ENCODE data around the gene NFKBIE. TPM values are rescaled to one million over a fixed set of nuclear protein-coding genes. Genes with fewer than 3 reads are reported as not detected.

The NFKBIE gene
- total RNA-seq, 1 donor from 2014 or later: 17.2 TPM

GRCh38 chr6:44251576-44252524, 13.5 kb downstream of the NFKBIE start:
- TF ChIP-seq POLR2A (IDR thresholded peaks at IDR 0.05): no peak
- TF ChIP-seq CTCF (IDR thresholded peaks at IDR 0.05): no peak
- H3K4me1 ChIP-seq: peaks cover 36% of the 10 kb centered on the region
- no peaks in the 10 kb centered on the region for H3K27me3 ChIP-seq
- H3K4me3 ChIP-seq: no peak overlapping the region
- intact Hi-C loops (cut with DNase I): no loop called here
- no peak overlapping the region for H3K27ac ChIP-seq
- H3K9me3 ChIP-seq: no peaks in the 10 kb centered on the region
- H3K36me3 ChIP-seq: peaks cover 4 to 65% of the 10 kb centered on the region in 2 donors
- no peak for DNase-seq (ENCODE audit: extremely low spot score in 2 of 2)

GRCh38 chr6:44250718-44251123, 14.6 kb downstream of the NFKBIE start:
- H3K9me3 ChIP-seq: no peaks in the 10 kb centered on the region
- H3K4me1 ChIP-seq: peaks cover 28% of the 10 kb centered on the region
- TF ChIP-seq CTCF (IDR thresholded peaks at IDR 0.05): no peak
- TF ChIP-seq POLR2A (IDR thresholded peaks at IDR 0.05): no peak
- no peak for TF ChIP-seq POLR2AphosphoS5 (IDR thresholded peaks at IDR 0.05; ENCODE audit: insufficient read depth in 1 of 2, low read depth in 1 of 2)
- no peak overlapping the region for H3K4me3 ChIP-seq
- no peaks in the 10 kb centered on the region for H3K27me3 ChIP-seq
- peaks cover 4 to 65% of the 10 kb centered on the region in 2 donors for H3K36me3 ChIP-seq
- no peak overlapping the region for H3K27ac ChIP-seq
- DNase-seq (ENCODE audit: extremely low spot score in 2 of 2): no peak
- intact Hi-C loops (cut with DNase I): no loop called here

- TF ChIP-seq POLR2A (IDR thresholded peaks at IDR 0.05): no peak
- TF ChIP-seq POLR2AphosphoS5 (IDR thresholded peaks at IDR 0.05; ENCODE audit: insufficient read depth in 1 of 2, low read depth in 1 of 2): no peak
- TF ChIP-seq CTCF (IDR thresholded peaks at IDR 0.05): no peak
- Histone ChIP-seq H3K4me1 (peaks cover 33% of the 10 kb centered on the region), H3K27ac (no peak overlapping the region), H3K36me3 (peaks cover 4 to 65% of the 10 kb centered on the region in 2 donors), H3K9me3 (no peaks in the 10 kb centered on the region), H3K4me3 (no peak overlapping the region), H3K27me3 (no peaks in the 10 kb centered on the region)
- no peak for DNase-seq (ENCODE audit: extremely low spot score in 2 of 2)
- intact Hi-C loops (cut with DNase I): no loop called here
Measured at GRCh38 chr6:44250067-44250717, 15.2 kb downstream of the NFKBIE start.

- H3K9me3 ChIP-seq: no peaks in the 10 kb centered on the region
- H3K4me3 ChIP-seq: peak overlapping the region; percentile 97 to 100
- H3K27me3 ChIP-seq: no peaks in the 10 kb centered on the region
- TF ChIP-seq POLR2AphosphoS5 (IDR thresholded peaks at IDR 0.05; ENCODE audit: insufficient read depth in 1 of 2, low read depth in 1 of 2) (no peak), POLR2A (IDR thresholded peaks at IDR 0.05) (no peak), CTCF (IDR thresholded peaks at IDR 0.05) (no peak)
- H3K36me3 ChIP-seq: peaks cover 4 to 55% of the 10 kb centered on the region in 2 donors
- intact Hi-C loops (cut with DNase I): no loop called here
- DNase-seq (ENCODE audit: extremely low spot score in 2 of 2): no peak
- peaks cover 33% of the 10 kb centered on the region for H3K4me1 ChIP-seq
- H3K27ac ChIP-seq: peak overlapping the region; percentile 100
Measured at GRCh38 chr6:44249082-44249748, 16.1 kb downstream of the NFKBIE start.
